K562 treated with DMSO at 1 percent for 4 hours (cell line): ENCODE measurements around the gene RASA3. TPM values are rescaled to one million over a fixed set of nuclear protein-coding genes. Genes with fewer than 3 reads are reported as not detected.

Experiments
- total RNA-seq: library from RNA; unstranded; fragments of 300-600 nt; gene quantifications from 2 replicates; pipeline ENCODE4 v1.2.3, GENCODE V29; 2022; ENCODE audit not compliant: insufficient read depth

RASA3 gene, protein sequence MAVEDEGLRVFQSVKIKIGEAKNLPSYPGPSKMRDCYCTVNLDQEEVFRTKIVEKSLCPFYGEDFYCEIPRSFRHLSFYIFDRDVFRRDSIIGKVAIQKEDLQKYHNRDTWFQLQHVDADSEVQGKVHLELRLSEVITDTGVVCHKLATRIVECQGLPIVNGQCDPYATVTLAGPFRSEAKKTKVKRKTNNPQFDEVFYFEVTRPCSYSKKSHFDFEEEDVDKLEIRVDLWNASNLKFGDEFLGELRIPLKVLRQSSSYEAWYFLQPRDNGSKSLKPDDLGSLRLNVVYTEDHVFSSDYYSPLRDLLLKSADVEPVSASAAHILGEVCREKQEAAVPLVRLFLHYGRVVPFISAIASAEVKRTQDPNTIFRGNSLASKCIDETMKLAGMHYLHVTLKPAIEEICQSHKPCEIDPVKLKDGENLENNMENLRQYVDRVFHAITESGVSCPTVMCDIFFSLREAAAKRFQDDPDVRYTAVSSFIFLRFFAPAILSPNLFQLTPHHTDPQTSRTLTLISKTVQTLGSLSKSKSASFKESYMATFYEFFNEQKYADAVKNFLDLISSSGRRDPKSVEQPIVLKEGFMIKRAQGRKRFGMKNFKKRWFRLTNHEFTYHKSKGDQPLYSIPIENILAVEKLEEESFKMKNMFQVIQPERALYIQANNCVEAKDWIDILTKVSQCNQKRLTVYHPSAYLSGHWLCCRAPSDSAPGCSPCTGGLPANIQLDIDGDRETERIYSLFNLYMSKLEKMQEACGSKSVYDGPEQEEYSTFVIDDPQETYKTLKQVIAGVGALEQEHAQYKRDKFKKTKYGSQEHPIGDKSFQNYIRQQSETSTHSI
- total RNA-seq, result 18.0 and 20.2 TPM in 2 replicates

DNA sequence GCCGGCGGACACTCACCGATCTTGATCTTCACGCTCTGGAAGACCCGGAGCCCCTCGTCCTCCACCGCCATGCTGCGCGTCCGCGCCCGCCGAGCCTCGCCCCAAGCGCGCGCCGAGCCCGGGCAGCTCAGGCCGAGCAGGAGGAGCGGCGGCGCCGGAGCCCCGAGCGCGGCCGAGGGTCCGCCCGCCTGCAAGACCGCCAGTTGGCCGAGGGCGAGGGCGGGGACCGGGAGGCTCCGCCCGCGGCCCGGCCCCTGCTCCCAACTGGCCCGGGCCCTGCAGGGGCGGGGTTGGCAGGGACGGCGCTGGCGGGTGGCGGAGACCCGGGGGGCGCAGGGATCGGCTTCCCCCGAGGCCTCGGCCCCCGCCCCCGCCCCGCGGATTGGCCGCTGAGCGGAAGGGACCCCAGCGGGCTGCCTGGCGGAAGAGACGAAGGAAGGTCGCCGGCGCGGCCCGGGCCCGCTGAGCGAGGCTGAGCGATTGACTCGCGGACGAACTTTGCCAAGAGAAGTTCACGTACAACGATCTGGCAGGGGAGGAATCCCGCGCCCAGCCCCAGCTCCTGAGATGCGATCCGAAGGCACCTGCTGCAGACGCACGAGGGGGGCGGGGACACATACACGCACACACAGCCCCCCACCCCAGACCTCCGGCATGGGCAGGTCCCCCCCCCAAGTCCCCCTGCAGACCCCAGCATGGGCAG is at the start of gene RASA3:
TSS of gene RASA3 (minus strand) at position 205 of the 703 bp plus-strand sequence. CDS start at position 71, 134 bp downstream.

DNA sequence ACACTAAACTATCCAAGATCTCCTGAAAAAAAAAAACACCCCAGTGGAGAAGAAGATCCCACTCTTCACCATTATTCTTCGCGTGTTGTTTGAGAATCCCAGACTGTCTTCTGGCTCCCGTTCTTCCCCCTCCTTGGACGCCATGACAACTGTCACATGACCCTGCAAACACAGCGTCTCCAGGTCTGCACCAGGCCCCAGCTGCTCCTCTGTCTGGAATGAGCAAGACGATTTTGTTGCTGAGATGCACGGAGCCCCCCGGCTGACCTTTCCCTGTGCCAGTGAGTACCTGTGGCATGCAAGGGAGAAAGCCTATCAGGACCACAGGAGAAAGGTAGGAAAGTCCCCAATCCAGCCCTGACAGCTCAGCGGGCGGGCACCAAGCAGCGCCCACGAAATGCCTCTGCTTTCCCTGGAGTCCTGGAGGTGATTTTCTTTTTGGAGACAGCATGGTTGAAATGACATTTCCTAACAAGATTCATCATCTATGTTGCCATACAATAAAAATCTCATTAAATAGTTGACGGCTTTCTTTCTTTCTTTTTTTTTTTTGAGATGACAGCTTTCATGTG is 46.8 kb upstream of the RASA3 start, which contains the start of gene CFAP97D2:
TSS of gene CFAP97D2 (plus strand) at position 171 of the 572 bp plus-strand sequence. CDS start at position 245, 74 bp downstream.

DNA sequence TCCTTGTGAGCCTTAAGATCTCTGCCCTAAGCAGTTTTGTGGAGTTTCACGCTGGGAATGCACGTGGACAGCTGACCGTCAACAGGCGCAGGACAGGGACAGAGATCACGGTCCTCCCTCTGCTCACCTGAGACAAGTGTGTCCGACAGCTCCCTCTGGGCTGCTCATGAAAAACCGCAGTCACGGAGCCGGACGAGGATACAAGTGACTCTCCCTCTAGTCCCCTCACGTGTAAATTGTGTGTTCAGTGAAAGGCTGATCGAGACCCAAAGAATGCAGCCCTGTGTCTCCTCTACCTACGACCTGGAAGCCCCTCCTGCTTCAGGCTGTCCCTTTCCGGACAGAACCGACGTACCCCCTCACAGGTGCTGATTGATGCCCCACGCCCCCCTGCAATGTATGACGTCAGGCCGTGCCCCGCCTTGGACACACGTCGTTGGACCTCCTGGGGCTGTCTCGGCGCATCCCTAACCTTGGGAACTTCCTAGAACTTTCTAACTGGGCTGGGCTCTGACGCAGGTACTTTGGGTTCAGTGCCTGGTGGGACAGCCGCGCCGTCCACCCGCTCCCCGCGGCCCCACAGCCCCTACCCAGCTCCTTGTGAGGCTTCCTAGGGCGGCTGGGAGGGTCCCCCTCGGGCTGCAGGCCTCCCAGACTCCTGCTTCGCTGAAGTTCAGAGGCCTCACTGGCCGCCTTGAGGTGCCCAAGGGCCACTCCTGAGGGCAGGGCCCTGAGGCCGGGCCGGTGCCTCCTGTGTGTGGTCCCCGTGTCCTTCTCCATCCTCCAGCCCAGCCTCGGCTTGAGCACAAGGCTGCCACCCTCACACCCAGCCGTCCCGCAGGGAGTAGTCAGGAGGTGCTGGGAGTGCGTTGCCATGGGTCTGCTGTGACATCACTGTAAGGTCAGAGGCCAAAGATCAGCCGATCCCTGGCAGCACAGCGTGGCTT is 158.9 kb downstream of the RASA3 start, which contains the start of gene C13orf46:
TSS of gene C13orf46 (minus strand) at position 859 of the 947 bp plus-strand sequence. CDS start at position 780, 79 bp downstream.

Other genes starting within 250 kb of the RASA3 start
- gene C13orf46, start 158.5 kb downstream of the RASA3 start, total RNA-seq, result 0.51 TPM in 1 of 2 replicates, not detected in the other
- not detected in 2 replicates for gene CFAP97D2, start 46.6 kb upstream of the RASA3 start, total RNA-seq
- 46.7 and 59.3 TPM in 2 replicates for gene CDC16, start 102.3 kb upstream of the RASA3 start, total RNA-seq
- 43.2 and 50.0 TPM in 2 replicates for gene UPF3A, start 149.0 kb upstream of the RASA3 start, total RNA-seq
- gene CHAMP1, start 181.9 kb upstream of the RASA3 start, total RNA-seq, result 19.1 and 19.7 TPM in 2 replicates